ENCODE measurements around the gene AVL9.

DNA sequence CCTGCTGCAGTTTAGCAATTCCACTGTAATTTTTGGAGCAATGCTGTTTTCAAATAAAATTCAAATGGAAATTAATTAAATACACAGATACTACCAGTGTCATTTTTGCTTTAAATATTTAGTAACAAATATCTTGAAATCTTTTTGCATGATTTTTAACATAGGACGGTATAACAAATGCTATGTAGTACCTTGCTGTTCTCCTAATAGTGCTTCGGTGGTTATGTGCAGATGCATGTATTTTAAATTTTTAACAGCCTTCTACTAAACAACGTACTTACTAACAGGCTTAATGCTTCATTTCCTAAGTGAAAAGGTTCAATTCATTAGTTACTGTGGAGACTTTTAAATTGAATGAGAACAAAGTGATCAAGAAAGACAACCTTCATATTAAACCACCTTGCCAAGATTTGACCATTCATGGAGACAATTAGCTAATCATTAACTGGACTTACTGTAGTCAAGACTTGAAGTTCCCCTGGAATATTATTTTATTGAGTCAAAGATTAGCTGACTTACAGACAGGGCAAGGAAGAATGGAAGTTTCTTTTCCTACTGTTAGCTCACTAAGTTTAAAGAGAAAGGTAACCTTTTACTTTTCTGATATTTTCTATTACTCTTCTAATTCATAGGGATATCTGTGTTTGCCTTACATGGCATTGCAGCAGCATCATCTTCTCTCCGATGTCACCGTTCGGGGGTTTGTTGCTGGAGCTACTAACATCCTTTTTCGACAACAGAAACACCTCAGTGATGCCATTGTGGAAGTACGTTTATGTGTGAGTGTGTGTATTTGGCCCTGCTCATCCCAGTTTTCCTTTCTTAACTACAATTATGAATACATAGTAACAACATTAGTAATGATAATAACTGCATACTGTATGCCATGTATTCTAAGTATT lies 74.3 kb downstream of the AVL9 start:
- TF ChIP-seq GATA2 (IDR thresholded peaks at IDR 0.05; ENCODE audit: low read depth, low read length) = no peak
- TF ChIP-seq GATA3 (IDR thresholded peaks at IDR 0.05; ENCODE audit: low read depth, low read length) = no peak

All from SH-SY5Y (cell line).